ENCODE results near the gene SNRNP200. TPM values are rescaled to one million over a fixed set of nuclear protein-coding genes. Genes with fewer than 3 reads are reported as not detected.

SNRNP200 gene
- total RNA-seq, 1 experiment from 2014 or later = 229 TPM

DNA sequence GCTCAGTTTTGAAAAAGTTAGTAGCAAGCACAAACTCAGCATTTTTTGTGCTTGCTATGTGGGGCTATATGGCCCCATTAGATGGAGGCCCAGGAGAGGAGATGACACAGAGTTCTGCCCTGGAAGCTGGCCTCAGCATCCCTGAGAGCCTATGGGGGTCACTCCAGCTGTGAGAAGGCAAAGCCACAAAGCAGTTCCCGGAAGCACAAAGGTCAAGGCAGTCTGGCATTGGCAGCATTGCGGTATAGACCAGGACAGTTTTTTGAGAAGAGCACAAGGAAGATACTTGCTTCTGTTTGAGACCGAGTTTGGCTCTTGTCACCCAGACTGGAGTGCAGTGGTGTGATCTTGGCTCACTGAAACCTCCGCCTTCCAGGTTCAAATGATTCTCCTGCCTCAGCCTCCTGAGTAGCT lies 12.2 kb upstream of the SNRNP200 start:
- CTCF ChIA-PET = no interaction called here
- BruUV-seq (replicated peaks) = no TSS peak
- no peaks in the 10 kb centered on the region for H3K36me3 ChIP-seq (ENCODE audit: low read depth)
- no peak overlapping the region for H2AFZ ChIP-seq
- peaks cover 35% of the 10 kb centered on the region; the same call in 1 of the 2 replicates for H3F3A ChIP-seq (ENCODE audit: insufficient read depth, low read depth)
- intact Hi-C loops (cut with micrococcal nuclease; ENCODE audit: unreplicated experiment) = no loop called here
- H3K4me2 ChIP-seq = no peak overlapping the region
- H3K4me1 ChIP-seq (replicated peaks; ENCODE audit: insufficient read depth) = peaks cover 32% of the 10 kb centered on the region
- H3K9me2 ChIP-seq (ENCODE audit: insufficient read depth) = no peaks in the 10 kb centered on the region
- H3K4me3 ChIP-seq = no peak overlapping the region
- H3K27ac ChIP-seq = no peak overlapping the region
- no peak for TF ChIP-seq EZH2 (IDR thresholded peaks at IDR 0.05; ENCODE audit: low read depth)
- DNase-seq = no peak
- H3K9me3 ChIP-seq (ENCODE audit: insufficient read depth, low read depth) = no peaks in the 10 kb centered on the region
- H3K79me2 ChIP-seq (ENCODE audit: low read depth) = no peaks in the 10 kb centered on the region
- no peaks in the 10 kb centered on the region for H4K20me1 ChIP-seq (ENCODE audit: insufficient read depth)
- H3K27me3 ChIP-seq (ENCODE audit: insufficient read depth, low read depth) = peaks cover 7% of the 10 kb centered on the region; the same call in 1 of the 2 replicates
- POLR2A ChIA-PET (ENCODE audit: unreplicated experiment) = no interaction called here

DNA sequence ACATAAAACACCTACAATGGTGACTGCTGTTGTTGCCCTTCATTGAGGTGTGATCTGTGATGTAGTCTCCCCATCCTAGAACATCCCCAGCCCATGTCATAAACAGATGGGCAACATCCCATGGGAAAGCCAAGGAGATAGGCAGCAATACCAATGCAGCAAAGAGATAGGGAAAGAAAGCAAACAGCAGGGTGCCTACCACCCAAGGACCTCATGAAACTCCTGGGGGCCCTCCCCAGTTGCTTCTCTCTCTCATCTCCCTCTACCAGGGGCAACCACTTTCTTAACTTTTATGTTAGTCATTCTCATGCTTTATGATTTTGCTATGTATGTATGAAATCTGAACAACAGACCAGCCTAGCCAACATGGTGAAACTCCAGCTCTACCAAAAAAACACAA lies 11.7 kb upstream of the SNRNP200 start:
- Histone ChIP-seq H3K27me3 (ENCODE audit: insufficient read depth, low read depth) (peaks cover 6% of the 10 kb centered on the region; the same call in 1 of the 2 replicates), H3K4me2 (no peak overlapping the region), H3K79me2 (ENCODE audit: low read depth) (no peaks in the 10 kb centered on the region), H3K27ac (no peak overlapping the region), H3K4me1 (replicated peaks; ENCODE audit: insufficient read depth) (peaks cover 29% of the 10 kb centered on the region), H4K20me1 (ENCODE audit: insufficient read depth) (no peaks in the 10 kb centered on the region), H3K36me3 (ENCODE audit: low read depth) (no peaks in the 10 kb centered on the region), H3K9me2 (ENCODE audit: insufficient read depth) (no peaks in the 10 kb centered on the region), H3K9me3 (ENCODE audit: insufficient read depth, low read depth) (no peaks in the 10 kb centered on the region), H3K4me3 (no peak overlapping the region), H3F3A (ENCODE audit: insufficient read depth, low read depth) (peaks cover 32% of the 10 kb centered on the region; the same call in 1 of the 2 replicates), H2AFZ (no peak overlapping the region)
- POLR2A ChIA-PET (ENCODE audit: unreplicated experiment) = no interaction called here
- BruUV-seq (replicated peaks) = no TSS peak
- DNase-seq = no peak
- CTCF ChIA-PET = no interaction called here
- intact Hi-C loops (cut with micrococcal nuclease; ENCODE audit: unreplicated experiment) = no loop called here
- no peak for TF ChIP-seq EZH2 (IDR thresholded peaks at IDR 0.05; ENCODE audit: low read depth)
- TF ChIP-seq, protein P1, sequence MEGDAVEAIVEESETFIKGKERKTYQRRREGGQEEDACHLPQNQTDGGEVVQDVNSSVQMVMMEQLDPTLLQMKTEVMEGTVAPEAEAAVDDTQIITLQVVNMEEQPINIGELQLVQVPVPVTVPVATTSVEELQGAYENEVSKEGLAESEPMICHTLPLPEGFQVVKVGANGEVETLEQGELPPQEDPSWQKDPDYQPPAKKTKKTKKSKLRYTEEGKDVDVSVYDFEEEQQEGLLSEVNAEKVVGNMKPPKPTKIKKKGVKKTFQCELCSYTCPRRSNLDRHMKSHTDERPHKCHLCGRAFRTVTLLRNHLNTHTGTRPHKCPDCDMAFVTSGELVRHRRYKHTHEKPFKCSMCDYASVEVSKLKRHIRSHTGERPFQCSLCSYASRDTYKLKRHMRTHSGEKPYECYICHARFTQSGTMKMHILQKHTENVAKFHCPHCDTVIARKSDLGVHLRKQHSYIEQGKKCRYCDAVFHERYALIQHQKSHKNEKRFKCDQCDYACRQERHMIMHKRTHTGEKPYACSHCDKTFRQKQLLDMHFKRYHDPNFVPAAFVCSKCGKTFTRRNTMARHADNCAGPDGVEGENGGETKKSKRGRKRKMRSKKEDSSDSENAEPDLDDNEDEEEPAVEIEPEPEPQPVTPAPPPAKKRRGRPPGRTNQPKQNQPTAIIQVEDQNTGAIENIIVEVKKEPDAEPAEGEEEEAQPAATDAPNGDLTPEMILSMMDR (conservative IDR thresholded peaks at IDR 0.05) = no peak

DNA sequence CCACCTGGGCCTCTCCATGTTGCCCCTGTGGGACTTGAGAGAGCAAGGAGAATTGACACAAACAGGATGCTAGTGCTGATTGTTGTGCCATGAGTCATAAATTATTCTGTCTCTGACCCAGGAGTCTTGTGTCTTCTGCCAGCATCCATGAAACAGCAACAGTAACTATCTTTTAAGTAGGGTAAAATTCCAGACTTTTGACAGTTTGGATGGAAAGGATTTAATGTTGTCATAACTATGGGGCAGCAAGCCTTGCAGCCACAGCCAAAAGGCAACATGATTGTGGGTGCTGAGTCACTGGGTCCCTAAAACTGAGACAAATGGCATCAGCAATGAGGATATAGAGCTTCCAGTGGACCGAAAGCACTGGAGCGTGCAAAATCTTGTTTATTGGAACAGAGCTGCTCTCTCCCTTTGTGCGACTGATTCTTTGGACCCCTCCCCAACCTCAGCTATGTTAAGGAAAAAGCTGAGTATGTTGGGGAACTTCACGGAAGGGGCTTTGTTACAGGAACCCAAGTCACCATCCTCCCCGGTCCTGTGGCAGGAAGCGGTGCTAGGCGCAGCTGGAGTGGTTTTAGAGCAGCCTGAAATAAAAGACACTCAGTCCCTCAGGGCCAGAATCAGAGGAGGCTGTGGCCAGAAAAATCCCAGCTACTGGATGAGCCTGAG lies 10.2 kb upstream of the SNRNP200 start:
- H3K79me2 ChIP-seq (ENCODE audit: low read depth) = no peaks in the 10 kb centered on the region
- no peaks in the 10 kb centered on the region for H4K20me1 ChIP-seq (ENCODE audit: insufficient read depth)
- peaks cover 18% of the 10 kb centered on the region for H3K4me1 ChIP-seq (replicated peaks; ENCODE audit: insufficient read depth)
- intact Hi-C loops (cut with micrococcal nuclease; ENCODE audit: unreplicated experiment) = no loop called here
- no peak overlapping the region for H3K4me2 ChIP-seq
- no TSS peak for BruUV-seq (replicated peaks)
- no peak for TF ChIP-seq EZH2 (IDR thresholded peaks at IDR 0.05; ENCODE audit: low read depth)
- TF ChIP-seq, protein P1 (conservative IDR thresholded peaks at IDR 0.05) = no peak
- ChIA-PET POLR2A (ENCODE audit: unreplicated experiment) (interaction anchor here (0.6 to 0.7 kb wide), 2 partner anchors 10 to 18 kb away, joined by 3 read pairs; no protein-coding TSS in a partner anchor), CTCF (interaction anchor here (0.5 kb wide), 1 partner anchor 92 kb away, joined by 3 read pairs; no protein-coding TSS in a partner anchor)
- peak; percentile 26 to 39 for DNase-seq
- H3K27me3 ChIP-seq (ENCODE audit: insufficient read depth, low read depth) = no peaks in the 10 kb centered on the region
- no peaks in the 10 kb centered on the region for H3K9me3 ChIP-seq (ENCODE audit: insufficient read depth, low read depth)
- H3K9me2 ChIP-seq (ENCODE audit: insufficient read depth) = no peaks in the 10 kb centered on the region
- no peak overlapping the region for H2AFZ ChIP-seq
- H3K27ac ChIP-seq = no peak overlapping the region
- H3K36me3 ChIP-seq (ENCODE audit: low read depth) = no peaks in the 10 kb centered on the region
- H3F3A ChIP-seq (ENCODE audit: insufficient read depth, low read depth) = peaks cover 25% of the 10 kb centered on the region; the same call in 1 of the 2 replicates
- no peak overlapping the region for H3K4me3 ChIP-seq
